HG02938 (cell line): ENCODE data around the gene MT1F.
"Not testable (repeated sequence)": the region's sequence is repeated elsewhere in the genome, so short reads cannot be mapped to it uniquely, and the experiment has no call there.

ENCODE experiments used
- ATAC-seq: cut with Tn5 transposase; IDR thresholded peaks from one replicate; pipeline ENCODE4 v1.9.1; 2021; ENCODE audit warnings: mild to moderate bottlenecking, moderate library complexity; ENCODE audit not compliant: unreplicated experiment

Gene MT1F

DNA sequence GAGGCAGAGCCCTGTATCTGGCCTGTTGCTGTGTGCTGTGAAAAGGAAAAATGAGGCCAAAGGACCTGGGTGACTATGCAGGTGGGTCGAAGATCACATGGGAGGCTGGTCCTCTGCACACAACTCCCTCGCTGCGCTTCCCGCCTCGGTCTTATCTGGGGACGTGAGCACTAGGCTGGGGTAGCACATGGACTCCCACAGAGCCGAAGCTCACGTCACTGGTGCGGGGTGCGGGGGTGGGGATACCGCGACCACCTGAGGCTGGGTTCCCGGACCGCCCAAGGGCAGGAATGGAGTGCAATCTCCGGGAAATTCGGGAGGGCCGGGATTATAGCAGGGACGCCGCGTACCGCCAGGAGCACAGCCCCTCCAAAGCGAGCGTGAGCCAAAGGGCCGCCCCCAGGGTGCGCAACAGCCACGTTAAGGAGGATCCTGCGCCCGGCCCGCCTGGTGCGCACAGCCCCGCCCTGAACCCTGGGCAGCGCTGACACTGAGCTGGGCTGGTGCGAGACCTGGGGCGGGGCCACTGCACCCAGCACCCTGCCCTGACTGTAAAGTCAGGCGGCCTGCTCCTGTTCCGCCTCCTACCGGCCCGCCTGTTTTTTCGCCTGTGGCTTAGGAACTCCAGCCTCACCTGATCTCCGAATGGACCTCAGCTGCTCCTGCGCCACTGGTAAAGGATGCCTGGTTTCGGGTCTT, 14.5 kb upstream of the MT1F start:
- ATAC-seq = no peak

DNA sequence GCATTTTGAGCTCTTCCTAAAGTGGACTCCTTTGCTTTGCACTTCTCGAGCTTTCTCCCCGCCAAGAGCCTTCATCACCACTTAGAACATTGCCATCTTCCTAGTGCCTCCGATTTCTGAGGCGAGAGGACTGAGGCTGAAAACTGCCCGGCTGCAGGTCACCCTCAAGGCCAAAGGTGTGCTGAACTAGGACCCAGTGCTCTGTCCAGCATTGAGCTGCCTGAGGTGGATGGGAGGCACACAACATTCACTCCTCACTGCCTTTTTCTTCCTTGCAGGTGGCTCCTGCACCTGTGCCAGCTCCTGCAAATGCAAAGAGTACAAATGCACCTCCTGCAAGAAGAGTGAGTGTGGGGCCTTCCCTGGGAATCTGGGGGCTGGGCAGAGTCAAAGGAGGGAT, 13.9 kb upstream of the MT1F start:
- no peak for ATAC-seq

DNA sequence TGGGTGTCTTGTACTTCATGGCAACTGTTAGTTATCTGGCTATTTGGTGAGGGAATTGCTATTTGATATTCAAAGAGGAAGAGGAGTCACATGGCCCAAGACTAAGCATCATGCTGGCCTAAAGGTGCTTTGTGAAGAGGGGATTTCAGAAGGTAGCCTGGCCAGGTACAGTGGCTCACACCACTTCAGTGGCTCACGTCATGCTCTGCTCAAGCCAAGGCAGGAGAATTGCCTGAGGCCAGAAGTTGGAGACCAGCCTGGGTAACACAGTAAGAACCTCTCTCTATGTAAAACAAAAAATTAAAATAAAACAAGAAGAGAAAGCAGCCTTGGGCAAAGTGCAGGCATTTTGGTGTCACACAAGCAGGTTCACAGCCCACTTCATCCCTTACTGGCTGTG, 12.4 kb upstream of the MT1F start:
- ATAC-seq = no peak

DNA sequence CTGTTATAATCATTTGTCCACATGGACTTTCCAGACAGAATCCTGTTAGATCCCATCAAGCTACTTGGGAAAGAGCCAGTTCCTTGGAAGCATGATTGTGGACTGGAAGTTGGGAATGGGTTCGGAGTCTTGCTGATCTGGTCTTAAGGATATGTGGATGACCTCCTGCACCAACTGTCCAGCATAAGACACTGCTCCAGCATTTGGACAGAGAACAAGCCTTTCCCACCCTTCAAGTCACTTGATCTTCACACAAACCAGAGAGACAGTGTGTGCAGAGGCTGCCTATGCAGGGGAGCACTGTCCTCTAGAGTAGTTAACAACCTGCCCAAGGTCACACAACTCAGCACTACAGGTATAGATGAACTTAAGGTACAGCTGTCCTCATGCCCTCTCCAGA, 11.9 kb upstream of the MT1F start:
- ATAC-seq = no peak

- no peak for ATAC-seq
Observed at GRCh38 chr16:56647641-56648431, 9.9 kb upstream of the MT1F start.

GRCh38 chr16:56649271-56649670, 8.5 kb upstream of the MT1F start:
- ATAC-seq = no peak

DNA sequence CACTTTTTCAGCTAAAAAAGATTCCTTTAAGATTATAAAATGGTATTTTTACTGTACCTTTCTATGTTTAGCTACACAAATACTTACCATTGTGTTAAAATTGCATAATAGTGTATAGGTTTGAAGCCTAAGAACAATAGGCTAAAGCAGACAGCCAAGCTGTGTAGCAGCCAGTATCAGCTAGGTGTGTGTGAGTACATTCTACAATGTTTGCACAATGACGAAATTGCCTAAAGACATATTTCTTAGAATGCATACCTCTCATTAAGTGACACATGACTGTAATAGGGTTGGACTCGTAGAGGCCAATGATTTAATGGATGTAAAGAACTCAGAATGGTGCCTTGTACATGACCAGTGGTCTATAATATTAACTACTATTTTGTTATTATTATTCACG, 7.9 kb upstream of the MT1F start:
- ATAC-seq = no peak

- ATAC-seq = no peak
Observed at GRCh38 chr16:56651586-56651985, 6.2 kb upstream of the MT1F start, which contains the start of gene MT1B. MT1B (plus strand) TSS chr16:56651886; CDS start chr16:56651954, 68 bp downstream.

DNA sequence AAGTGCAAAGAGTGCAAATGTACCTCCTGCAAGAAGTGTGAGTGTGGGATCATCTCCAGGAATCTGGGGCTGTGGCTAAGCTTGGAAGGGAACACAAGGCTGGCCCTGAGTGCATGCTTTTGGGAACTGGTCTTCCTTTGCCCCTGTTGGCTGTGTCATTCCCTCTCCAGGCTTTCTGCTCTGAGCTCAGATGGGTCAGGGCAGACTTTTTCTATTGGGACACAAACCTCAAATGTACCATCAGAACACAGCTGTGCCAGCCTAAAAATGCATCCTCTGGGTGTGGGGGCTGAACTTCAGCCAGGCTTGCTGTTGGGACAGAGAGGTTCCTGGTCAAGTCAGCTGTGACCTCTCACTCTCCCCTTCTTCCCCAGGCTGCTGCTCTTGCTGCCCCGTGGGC, 5.2 kb upstream of the MT1F start:
- no peak for ATAC-seq

DNA sequence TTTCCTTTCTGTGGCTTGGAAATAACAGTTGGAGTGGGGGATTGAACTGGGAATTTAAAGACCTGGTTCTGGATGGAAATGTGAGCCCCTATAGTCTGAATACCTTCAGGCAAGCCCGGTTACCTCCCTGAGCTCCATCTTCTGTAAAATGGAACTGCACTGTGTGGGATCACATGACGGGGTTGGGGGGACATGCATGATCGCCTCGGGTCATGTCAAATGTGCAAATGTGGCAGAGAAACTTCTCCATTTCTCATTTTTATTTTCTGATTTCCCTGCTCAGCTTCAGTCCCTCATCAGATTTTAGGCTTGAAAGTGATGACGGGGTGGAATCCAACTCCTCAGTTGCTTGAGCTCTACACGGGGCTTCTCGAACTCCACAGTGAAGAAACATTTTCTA, 4.5 kb upstream of the MT1F start:
- ATAC-seq = no peak

- ATAC-seq = no peak
Observed at GRCh38 chr16:56658327-56658875, 642 bp downstream of the MT1F start.

DNA sequence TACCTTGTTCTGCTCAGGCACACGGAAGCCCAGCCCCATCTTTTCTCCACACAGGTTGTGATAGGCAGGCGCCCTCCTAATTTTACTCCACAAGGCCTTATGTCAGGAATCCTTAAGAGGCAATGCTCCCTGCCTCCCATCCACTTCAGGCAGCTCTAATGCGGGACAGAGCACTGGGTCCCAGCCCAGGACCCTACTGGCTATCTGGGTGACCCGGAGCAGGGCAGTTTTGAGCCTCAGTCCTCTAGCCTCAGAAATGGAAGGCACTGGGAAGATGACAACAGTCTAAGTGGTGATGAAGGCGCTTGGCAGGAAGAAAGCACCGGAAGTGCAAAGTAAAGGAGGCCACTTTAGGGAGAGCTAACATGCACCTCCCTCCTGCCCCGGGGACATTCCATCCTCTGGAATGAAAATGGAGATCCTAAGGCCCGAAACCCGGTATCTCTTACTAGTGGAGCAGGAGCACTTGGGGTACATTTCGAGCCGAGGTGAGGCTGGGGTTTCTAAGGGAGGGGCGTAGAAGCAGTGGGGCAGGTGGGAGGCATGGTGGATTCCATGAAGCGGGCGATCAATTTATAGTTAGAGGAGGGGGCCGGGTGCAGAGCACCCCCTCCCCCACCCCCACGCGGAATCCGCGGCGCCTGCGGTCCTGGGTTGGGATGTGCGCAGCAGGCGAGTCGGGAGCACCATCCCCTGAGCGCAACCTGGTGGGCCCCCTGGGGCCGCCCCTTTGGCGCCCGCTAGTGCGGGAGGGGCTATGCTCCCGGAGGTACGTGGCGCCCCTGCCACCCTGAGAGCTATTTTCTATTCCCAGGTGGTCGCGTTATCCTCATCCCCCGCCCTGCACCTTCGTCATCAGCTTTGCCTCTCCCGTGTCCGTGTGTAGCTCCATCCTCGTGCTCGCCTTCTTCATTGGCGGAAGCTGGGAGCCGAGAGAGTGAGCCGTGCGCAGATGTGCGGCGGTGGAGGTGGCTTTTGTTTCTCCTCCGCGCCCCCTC, 4.9 kb downstream of the MT1F start:
- ATAC-seq = no peak

DNA sequence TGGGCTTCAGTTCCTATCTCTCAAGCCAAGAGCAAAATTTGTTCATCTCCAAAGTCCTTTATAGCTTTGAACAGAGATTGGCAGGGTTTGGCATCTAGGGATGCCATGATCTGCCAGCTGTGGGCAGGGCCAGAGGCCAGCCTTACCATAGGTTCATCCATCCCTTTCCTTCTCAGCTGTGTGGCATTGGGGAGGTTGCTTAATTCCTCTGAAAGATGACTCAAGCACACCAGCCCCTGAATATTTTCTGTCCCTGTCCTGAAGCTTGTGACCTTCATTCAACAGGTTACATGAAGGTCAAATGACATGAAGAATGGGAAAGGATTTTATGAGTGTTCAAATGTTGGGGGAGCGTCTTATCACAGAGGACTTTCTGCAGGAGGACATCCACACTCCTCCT, 6.7 kb downstream of the MT1F start:
- no peak for ATAC-seq

DNA sequence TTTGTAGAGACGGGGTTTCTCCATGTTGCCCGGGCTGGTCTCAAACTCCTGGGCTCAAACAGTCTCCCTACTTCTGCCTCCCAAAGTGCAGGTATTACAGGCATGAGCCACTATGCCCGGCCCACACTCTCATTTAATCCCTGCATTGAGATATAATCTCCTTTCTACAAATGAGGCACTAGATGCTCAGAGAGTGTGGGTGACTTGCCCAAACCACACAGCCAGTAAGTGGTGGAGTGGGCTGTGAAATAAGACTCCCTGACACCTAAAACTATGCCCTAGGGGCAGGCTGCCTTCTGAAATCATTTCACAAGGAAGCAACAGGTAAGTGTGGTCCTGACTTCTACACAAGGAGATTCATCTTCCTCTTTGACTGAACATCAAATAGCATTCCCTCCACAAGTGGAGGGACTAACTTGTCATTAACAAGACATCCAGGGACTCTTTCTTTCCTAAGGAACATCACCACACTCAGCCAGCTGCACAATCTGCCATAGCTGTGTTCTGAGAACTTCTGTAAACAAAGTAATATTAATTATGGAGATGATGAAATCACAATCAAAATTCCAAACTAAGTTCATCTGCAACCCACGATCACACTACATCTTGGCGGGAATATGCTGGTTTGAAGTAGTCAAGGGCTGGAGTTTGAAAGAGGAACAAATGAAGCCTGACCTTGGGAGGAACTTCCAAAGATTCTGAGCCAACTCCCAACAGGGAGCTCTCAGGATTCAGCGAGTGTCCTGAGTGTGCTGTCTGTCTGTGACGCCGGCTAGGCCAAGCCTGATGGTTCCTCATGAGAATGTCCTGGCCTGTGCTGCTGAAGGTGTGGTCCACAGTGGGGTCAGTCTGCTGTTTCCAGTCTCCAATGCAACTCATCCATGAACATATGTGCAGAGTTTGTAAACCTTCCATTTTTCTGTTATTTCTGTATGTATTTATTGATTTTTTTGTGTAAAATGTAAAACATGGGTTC, 7.8 kb downstream of the MT1F start:
- ATAC-seq = not testable (repeated sequence)

DNA sequence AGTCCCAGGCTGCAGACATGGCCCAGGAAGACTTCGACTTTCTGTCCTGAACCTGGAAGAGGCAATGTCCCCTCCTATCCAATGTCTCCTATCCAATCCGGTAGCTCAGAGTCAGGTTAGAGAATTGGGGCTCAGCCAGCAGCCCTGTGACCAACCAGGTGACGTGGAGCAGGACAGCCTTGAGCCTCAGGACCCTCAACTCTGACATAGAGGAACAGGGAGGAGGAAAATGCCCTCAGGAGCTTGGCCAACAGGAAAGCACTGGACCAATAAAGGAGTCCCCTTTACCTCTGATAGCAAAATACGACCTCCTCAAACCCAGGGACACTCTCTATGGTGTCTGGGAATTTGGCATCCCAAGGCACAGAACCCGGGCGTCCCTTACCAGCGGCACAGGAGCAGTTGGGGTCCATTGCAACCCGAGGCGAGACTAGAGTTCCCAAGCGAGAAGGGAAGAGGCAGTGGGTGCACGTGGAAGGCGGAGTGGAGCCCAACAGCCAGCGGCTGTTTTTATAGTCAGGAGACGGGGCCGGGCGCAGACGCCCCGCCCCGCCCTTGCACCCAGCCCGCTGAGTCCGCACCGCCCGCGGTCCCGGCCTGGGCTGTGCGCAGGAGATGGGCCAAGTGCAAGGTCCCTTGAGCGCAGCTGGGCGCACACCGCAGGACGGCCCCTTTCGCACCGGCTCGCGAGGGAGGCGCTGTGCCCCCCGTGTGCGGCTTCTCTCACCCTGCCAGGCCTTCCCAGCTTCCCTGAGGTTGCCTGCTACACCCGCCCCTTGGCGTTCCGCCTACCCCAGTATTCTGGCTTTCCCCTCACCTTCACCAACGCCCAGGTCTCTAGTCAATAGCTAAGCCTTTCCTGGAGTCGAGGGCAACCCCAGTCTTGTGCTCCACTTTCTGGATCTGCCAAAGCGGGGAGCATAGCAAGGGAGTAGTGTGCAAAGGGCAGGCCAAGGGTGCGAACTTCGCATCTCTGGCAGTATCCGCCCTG, 10.1 kb downstream of the MT1F start, which contains the start of gene MT1G:
MT1G (minus strand) TSS at position 485 of the 991 bp plus-strand sequence; CDS start at position 413, 72 bp downstream.
- ATAC-seq = no peak

DNA sequence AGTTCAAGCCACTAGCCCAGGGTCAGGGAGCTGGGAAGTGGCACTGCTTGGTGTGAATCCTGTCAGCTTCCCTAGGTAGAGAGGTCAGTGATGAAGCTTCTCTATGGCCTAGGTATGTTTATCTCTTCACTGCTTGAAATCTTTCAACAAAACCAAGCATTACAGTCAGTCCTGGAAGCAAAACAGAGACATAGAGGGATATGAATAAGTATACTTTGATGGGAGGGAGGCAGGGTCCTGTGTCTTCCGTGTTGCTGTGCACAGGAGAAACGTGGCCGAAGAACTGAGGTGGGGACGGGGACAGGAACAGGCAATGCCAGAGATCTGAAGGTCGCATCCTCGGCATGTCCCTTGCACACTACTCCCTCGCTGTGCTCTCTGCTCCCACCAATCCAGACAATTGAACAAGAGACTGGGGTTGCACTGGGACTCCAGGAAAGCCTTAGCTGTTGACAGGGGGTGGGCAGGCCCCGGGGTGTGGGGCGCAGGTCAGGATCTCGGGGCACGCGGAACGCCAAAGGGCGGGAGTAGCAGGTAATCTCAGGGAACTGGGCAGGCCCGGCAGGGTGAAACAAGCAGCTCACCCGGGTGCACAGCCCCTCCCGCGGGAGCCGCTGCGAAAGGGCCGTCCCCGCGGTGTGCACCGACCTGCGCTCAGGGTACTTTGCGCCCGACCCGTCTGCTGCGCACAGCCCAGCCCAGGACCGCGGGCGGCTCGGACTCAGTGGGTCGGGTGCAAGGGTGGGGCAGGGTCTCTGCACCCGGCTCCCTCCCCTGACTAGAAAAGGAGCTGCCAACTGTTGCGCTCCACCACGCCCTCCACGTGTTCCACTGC, 11.5 kb downstream of the MT1F start, which contains the start of gene MT1H:
MT1H (plus strand) TSS at position 810 of the 835 bp plus-strand sequence. CDS start 71 bp downstream, outside the sequence.
- no peak for ATAC-seq
